Epithelial cell of esophagus (primary cell): ENCODE data around the gene SMYD3.

Source experiments
- DNase-seq: peaks from one replicate; pipeline ENCODE4 v3.0.0; 2010; ENCODE audit warnings: low read depth
- H3K4me3 ChIP-seq: 2 replicates; pipeline ENCODE4 v1.5.1; 2011; ENCODE audit warnings: mild to moderate bottlenecking, low read length, control low read depth
- TF ChIP-seq, protein P1 (sequence below): IDR thresholded peaks from 2 replicates; pipeline ENCODE4 v1.5.1; 2011; ENCODE audit warnings: low read depth, mild to moderate bottlenecking, low read length, control low read depth, inconsistent platforms; ENCODE audit not compliant: insufficient read depth; ENCODE audit errors: missing control alignments

SMYD3 gene

DNA sequence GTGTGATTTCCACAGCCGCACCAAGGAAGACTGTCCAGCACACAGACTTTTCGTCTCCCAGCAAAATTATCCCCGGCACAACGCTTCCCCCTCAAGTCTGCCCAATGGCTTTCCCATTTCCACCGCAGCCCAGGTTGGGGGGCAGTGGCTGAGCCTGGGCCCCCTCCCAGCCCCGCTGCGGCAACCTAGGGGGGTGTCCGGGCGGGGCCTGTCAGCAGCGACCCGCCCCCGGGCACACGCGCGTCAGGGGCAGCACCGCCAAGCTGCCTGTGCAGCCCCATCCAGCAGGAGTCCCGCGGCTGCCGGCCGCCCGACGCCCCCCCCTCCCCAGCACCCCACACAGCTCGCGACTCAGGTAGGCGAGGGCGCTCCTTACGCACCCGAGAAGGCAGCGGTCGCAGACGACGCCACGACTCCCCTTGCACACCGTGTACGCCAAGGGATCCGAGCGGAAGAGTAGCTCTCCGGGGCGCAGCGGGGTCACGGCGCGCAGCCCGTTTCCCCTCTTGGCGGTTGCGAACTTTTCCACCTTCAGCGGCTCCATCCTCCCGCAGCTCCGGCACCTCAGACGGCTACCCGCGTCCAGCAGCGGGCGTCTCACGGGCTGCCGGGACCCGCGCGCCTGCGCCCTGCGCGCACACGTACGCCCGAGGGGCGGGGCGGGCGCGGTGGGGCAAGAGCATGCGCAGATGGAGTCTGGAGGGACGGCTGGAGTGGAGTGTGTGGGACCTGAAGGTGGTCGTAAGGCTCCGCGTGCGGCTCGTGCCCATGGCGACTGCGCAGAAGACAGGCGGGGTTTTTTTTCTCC lies at the start of gene SMYD3:
Gene SMYD3, minus strand, starts transcription at position 606 of the 808 bp plus-strand sequence.
- peak; percentile 71 for DNase-seq
- peak within 1 kb of the TSS; percentile 79 for H3K4me3 ChIP-seq
- TF ChIP-seq, protein P1, sequence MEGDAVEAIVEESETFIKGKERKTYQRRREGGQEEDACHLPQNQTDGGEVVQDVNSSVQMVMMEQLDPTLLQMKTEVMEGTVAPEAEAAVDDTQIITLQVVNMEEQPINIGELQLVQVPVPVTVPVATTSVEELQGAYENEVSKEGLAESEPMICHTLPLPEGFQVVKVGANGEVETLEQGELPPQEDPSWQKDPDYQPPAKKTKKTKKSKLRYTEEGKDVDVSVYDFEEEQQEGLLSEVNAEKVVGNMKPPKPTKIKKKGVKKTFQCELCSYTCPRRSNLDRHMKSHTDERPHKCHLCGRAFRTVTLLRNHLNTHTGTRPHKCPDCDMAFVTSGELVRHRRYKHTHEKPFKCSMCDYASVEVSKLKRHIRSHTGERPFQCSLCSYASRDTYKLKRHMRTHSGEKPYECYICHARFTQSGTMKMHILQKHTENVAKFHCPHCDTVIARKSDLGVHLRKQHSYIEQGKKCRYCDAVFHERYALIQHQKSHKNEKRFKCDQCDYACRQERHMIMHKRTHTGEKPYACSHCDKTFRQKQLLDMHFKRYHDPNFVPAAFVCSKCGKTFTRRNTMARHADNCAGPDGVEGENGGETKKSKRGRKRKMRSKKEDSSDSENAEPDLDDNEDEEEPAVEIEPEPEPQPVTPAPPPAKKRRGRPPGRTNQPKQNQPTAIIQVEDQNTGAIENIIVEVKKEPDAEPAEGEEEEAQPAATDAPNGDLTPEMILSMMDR = no peak

DNA sequence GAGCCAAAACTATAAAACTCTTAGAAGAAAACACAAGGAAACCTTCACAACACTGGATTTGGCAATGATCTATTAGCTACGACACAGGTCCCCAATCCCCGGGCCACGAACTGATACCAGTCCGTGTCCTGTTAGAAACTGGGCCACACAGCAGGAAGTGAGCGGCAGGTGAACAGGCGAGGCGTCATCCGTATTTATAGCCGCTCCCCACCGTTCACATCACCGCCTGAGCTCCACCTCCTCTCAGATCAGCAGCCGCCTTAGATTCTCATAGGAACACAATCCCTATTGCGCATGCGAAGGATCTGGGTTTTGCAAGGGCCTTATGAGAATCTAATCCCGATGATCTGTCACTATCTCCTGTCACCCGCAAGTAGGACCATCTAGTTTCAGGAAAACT lies 47.1 kb upstream of the SMYD3 start:
- no peak for DNase-seq
- TF ChIP-seq, protein P1 = no peak
- no peak overlapping the region for H3K4me3 ChIP-seq

DNA sequence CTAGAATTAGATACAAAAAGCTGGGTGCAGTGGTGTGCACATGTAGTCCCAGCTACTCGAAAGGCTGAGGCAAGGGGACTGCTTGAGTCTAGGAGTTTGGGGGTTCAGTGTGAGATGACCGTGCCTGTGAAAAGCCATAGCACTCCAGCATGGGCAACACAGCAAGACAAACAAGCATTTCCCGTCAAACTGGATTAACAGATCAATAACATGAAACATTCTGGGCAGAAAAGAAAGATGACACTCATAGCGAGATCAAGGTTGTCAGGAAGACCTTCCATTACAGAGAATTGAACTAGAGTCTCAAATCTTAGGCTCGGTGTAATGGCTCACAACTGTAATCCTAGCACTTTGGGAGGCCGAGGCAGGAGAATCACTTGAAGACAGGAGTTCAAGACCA lies 45.0 kb upstream of the SMYD3 start:
- TF ChIP-seq, protein P1 = no peak
- DNase-seq = no peak
- H3K4me3 ChIP-seq = no peak overlapping the region

DNA sequence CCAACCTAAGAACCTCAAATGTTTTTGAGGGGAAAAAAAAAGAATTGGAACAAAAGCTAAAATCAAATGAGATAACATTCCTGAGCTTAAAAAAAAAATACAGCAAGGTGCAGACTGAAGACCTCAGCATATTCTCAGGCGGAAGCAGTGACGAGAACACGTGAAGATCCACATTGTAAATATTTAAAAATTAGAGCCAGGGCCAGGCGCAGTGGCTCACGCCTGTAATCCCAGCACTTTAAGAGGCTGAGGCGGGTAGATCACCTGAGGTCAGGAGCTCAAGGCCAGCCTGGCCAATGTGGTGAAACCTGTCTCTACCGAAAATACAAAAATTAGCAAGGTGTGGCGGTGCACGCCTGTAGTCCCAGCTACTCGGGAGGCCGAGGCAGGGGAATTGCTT lies 43.3 kb upstream of the SMYD3 start:
- no peak for DNase-seq
- H3K4me3 ChIP-seq = no peak overlapping the region
- TF ChIP-seq, protein P1 = no peak

DNA sequence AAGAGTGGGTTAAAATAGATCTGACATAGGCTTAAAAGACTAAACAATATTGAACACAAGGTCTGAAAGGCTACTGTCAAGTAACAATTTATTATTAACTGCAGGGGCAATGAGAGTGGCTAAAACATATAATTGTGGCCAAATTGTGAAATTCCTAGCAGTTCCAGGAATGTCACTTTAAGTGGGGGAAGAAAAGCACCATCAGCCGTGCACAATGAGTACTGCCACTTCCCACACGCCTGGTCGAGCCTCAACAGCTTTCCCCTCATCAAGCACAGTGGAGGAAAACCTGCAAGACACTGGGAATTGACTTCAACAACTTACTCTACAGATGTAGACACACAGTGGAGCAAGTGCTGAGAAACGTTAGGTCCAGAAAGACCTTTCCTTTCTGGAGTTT lies 42.6 kb upstream of the SMYD3 start:
- DNase-seq = no peak
- H3K4me3 ChIP-seq = no peak overlapping the region
- TF ChIP-seq, protein P1 = no peak

DNA sequence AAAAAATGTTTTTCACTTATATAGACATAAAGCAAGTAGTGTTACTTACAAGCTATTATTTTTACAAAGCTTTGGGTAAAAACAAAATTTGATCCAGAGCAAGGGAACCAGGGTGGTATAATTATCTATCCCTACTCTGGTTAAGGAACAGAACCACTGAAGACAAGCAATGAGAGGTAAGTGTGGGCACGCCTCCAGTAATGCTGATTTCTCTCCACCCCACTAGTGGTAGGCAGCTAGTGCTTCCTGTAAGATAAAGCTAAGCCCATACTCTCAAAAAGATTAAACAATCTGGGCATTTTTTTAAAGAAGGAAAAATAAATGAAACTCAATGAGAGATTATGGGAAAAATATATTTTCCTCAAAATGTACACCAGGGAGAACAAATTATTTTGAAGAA lies 36.9 kb upstream of the SMYD3 start:
- DNase-seq = no peak
- no peak overlapping the region for H3K4me3 ChIP-seq
- TF ChIP-seq, protein P1 = no peak

DNA sequence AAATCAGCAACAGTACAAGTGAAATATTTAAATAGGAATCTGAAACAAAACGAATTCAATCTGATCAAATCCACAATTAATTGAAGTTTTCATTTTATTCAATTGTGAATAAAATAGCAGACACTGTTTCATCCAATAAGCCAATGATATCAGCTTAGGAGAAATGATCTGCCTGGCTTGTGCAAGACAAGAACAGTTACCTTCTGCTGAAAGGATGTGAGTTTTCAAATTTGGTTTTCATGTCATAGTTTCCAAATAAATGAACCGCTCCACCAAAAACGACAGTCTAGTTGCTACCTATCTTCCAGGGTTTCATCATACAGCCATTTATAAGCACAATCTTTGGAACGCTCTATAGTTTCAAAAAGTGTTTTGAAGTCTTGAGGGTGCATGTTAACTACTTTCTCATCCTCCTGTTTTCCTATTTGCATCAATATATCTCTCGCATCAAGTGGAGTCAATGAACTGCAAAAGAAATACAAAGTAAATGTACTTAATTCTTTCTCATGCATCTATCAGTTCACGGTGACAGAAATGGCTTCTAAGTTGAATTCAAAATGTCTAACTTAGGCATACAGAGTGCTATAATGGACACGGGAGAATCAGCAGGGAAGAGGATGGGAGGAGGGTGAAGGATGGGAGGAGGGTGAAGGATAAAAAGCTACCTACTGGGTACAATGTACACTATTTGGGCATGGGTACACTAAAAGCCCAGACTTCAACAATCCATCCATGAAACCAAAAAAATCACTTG lies 33.8 kb upstream of the SMYD3 start:
- TF ChIP-seq, protein P1 = no peak
- H3K4me3 ChIP-seq = no peak overlapping the region
- no peak for DNase-seq
